GM12892 (cell line): Measurements from ENCODE around the gene TPRKB.

ENCODE experiments used
- POLR2A ChIP-seq: IDR thresholded peaks from 2 replicates; pipeline ENCODE4 v1.6.1; 2011; ENCODE audit warnings: low read depth, low read length, control low read depth
- POLR2AphosphoS5 ChIP-seq: IDR thresholded peaks from 2 replicates; pipeline ENCODE4 v1.6.1; 2011; ENCODE audit warnings: low read depth, low read length, control low read depth
- TAF1 ChIP-seq: IDR thresholded peaks from 2 replicates; pipeline ENCODE4 v1.6.1; 2011; ENCODE audit warnings: low read depth, mild to moderate bottlenecking, control low read depth, low read length, borderline replicate concordance

GRCh38 chr2:73779467-73780236, 42.5 kb upstream of the TPRKB start, which contains the start of gene DUSP11:
- peak; percentile 80 for TF ChIP-seq POLR2A
- TF ChIP-seq POLR2AphosphoS5 = peak; percentile 82
- 0 out of 2 replicates have a peak, but pooled peaks have one; percentile 35 for TF ChIP-seq TAF1
